Cortex of kidney (tissue), 1 donor: ENCODE data around the gene MDFIC.

Source experiments
- DNase-seq: peaks from one replicate; lab custom pipeline; 2025; lab: John Stamatoyannopoulos, UW

Gene MDFIC

GRCh38 chr7:115040057-115040456 lies 118.2 kb downstream of the MDFIC start:
- no peak for DNase-seq

DNA sequence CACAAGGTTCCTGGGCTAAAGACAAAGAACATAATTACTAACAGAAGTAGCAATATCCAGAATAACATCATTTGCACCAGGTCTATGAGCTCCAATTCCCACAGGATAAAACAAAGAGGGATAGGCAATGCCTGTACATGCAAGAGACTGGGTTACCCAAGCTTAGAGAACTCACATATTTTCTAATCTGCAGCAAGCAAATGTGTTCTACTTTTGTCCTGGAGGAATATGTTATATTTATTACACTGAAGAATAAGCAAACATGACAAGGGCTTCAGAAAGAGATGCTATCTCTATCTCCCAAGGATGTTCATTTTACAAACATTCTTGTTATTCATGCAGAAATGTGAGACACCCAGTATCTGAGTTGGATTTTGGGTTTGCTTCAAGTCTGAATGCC lies 118.6 kb downstream of the MDFIC start:
- DNase-seq = no peak

- DNase-seq = no peak
Observed at GRCh38 chr7:115042596-115042995, 120.7 kb downstream of the MDFIC start.

- DNase-seq = no peak
Observed at GRCh38 chr7:115043605-115044004, 121.7 kb downstream of the MDFIC start.

GRCh38 chr7:115044224-115044623 lies 122.3 kb downstream of the MDFIC start:
- no peak for DNase-seq

DNA sequence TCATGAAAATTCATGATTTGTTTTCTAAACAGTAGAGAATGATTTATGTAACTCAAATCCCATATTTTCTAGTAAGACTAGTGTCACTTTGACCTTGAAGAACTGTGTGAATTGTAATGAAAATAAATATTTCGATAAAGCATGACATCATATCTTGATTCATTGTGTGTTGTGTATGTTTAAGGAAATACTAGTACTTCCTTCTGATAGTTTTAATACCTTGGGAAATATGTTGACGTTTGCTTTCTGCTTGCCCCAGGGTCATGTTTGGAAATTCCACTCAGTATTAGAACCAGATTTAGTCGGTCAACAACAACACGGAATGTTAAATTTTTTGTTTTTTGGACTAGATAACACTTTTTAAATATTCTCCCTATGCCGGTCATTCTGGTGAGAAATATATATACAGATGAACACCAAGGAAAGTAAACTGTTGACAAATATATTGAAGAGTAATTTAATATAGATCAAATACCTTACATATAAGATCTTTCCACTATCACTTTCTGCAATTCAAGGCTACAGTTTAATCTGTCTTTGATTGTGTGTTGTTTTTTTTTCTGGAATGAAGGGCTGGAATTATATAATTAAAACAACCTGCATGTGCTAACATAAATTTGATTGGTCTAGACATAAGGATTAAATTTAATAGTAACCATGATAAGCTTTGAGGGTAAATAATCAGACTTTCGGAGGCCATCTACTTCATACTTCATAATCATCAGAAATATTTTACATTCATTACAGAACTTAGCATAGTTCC lies 126.2 kb downstream of the MDFIC start:
- no peak for DNase-seq

DNA sequence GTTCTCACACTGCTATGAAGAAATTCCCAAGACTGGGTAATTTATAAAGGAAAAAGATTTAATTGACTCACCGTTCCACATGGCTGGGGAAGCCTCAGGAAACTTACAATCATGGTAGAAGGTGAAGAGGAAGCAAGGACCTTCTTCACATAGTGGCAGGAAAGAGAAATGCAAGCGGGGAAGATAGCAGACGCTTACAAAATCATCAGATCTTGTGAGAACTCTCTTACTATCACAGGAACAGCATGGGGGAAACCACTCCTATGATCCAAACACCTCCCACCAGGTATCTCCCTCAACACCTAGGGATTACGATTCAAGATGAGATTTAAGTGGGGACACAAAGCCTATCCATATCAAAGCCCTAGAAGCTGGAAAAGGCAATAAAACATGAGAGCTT lies 130.8 kb downstream of the MDFIC start:
- no peak for DNase-seq

DNA sequence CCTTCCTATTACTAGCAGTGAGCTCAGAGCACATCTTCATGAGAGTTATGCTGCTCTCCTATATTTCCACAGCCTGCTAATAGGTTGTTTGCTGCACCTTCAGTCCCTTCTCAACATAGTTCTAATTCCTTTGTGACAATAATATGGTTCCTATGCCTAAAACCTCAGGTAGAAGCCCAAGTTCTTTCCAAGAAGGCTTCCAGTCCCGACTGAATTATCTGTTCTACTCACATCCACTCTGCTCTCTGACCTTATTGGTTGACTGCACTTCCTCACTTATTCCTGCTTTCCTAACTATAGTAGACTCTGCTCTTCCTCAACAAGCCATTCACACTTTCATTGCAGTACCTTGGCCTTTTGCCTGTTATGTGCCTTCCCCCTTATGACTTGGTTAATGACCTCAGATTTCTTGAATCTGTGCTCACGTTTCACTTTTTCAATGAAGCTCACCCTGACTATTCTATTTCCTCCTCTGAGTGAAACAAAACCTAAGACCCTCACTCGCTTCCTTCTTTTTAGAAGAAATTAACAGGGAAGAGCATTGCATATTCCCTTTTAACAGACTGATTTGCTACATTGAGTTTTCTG lies 132.7 kb downstream of the MDFIC start:
- DNase-seq = no peak

GRCh38 chr7:115056019-115056418 lies 134.1 kb downstream of the MDFIC start:
- no peak for DNase-seq

GRCh38 chr7:115058726-115059125 lies 136.8 kb downstream of the MDFIC start:
- DNase-seq = no peak

DNA sequence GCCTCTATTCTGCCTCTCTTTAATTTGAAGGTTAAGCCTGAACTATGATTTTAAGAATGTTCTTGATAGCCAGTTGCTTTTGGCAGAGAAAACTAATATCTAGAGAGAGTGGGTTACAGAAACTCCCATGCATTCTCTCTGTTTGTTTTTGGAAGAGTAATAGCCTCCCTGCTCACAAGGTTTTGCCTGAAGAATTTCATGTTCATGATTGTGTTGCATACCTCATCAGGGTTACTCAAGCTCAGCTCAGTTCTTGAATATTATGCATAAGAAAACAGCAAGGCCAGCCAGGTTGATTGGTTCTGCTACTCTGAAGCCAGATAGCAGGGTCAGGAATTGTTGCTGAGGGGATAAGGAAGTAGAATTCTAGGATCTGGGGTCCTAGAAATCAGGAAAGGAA lies 137.4 kb downstream of the MDFIC start:
- DNase-seq = no peak

- DNase-seq = no peak
Observed at GRCh38 chr7:115060095-115060870, 138.4 kb downstream of the MDFIC start.

GRCh38 chr7:115066050-115066449 lies 144.2 kb downstream of the MDFIC start:
- DNase-seq = no peak

- no peak for DNase-seq
Observed at GRCh38 chr7:115066634-115067033, 144.7 kb downstream of the MDFIC start.

DNA sequence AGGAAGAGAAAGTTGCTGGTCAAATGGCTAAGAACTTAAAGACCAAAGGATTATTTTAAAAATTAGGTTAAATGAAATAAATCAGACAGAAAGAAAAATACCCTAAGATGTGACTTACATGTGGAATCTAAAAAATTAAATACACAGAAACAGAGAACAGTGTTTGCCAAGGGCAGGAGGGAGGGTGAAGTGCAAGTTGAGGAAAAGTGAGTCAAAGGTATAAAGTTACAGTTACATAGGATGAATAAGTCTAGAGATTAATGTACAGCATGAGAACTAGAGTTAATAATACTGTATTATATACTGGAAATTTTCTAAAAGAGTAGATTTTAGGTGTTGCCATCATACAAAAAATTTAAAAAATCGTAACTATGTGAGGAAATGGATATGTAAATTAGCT lies 146.3 kb downstream of the MDFIC start:
- no peak for DNase-seq
